GM12878 (cell line): Measurements from ENCODE around the gene CANT1. TPM values are rescaled to one million over a fixed set of nuclear protein-coding genes. Genes with fewer than 3 reads are reported as not detected.

ENCODE experiments used
- ATAC-seq: fragments of 200-7000 bp; cut with Tn5 transposase; 3 replicates; pipeline ENCODE4 v1.9.1; 2020; ENCODE audit warnings: mild to moderate bottlenecking, moderate library complexity
- BruUV-seq: library from RNA; stranded (reverse); fragments of 400-500 nt; replicated peaks from 2 replicates; lab custom pipeline; 2021; lab: Mats Ljungman, UMichigan
- CTCF ChIA-PET: fragments of 300-600 bp; sonication (Branson Sonifier 250); formaldehyde crosslinking; extraction: SDS; loops from one replicate; lab custom pipeline; 2021; ENCODE audit warnings: inconsistent platforms; lab: Yijun Ruan, JAX
- POLR2A ChIA-PET: fragments of 350-600 bp; formaldehyde crosslinking; extraction: SDS; loops from one replicate; lab custom pipeline; 2021; ENCODE audit warnings: inconsistent platforms; lab: Charles Lee
- RAD21 ChIA-PET: fragments of 300-600 bp; sonication (Branson Sonifier 250); formaldehyde crosslinking; loops from one replicate; lab custom pipeline; 2023; ENCODE audit warnings: antibody characterized with exemption; ENCODE audit not compliant: unreplicated experiment; lab: Charles Lee
- SMC1A ChIA-PET: fragments of 300-600 bp; sonication (Branson Sonifier 250); formaldehyde crosslinking; loops from one replicate; lab custom pipeline; 2023; ENCODE audit not compliant: unreplicated experiment, uncharacterized antibody; lab: Charles Lee
- DNase-seq: peaks from one replicate; pipeline ENCODE4 v3.0.0-alpha.2; 2011; ENCODE audit warnings: low read depth, low spot score
- FAIRE-seq: peaks from 3 replicates; lab custom pipeline; 2011; peaks lifted over from hg19 to GRCh38; lab: Jason Lieb, UNC
- H2AFZ ChIP-seq: 2 replicates; pipeline ENCODE4 v1.6.0; 2011; ENCODE audit warnings: low read depth, low read length, control low read depth; ENCODE audit not compliant: control insufficient read depth
- H3K27ac ChIP-seq: 2 replicates; pipeline ENCODE4 v1.5.1; 2011; ENCODE audit warnings: control low read depth; ENCODE audit not compliant: control insufficient read depth, insufficient read depth
- H3K27me3 ChIP-seq, 2 experiments: replicated peaks in 1 of 2; 2 replicates each; pipeline versions ENCODE4 v1.6.0 to v1.6.1; 2011; ENCODE audit warnings: low read length in 1 of 2; ENCODE audit not compliant: control insufficient read depth in 2 of 2, insufficient read depth in 2 of 2
- H3K36me3 ChIP-seq, 2 experiments: 2 replicates each; pipeline ENCODE4 v1.5.1; 2011; ENCODE audit warnings: low read length in 1 of 2; ENCODE audit not compliant: control insufficient read depth in 2 of 2, insufficient read depth in 2 of 2
- H3K4me1 ChIP-seq: 2 replicates; pipeline ENCODE4 v1.6.1; 2011; ENCODE audit warnings: mild to moderate bottlenecking, low read length, moderate library complexity, mixed read lengths; ENCODE audit not compliant: control insufficient read depth, insufficient read depth
- H3K4me2 ChIP-seq: 2 replicates; pipeline ENCODE4 v1.6.0; 2011; ENCODE audit warnings: control low read depth; ENCODE audit not compliant: control insufficient read depth, insufficient read depth
- H3K4me3 ChIP-seq: fragments of 200-600 bp; sonication (generic); 2 replicates; pipeline ENCODE4 v1.5.1; 2016
- H3K79me2 ChIP-seq: 2 replicates; pipeline ENCODE4 v1.6.0; 2011; ENCODE audit warnings: low read length; ENCODE audit not compliant: control insufficient read depth, insufficient read depth
- H3K9ac ChIP-seq: 2 replicates; pipeline ENCODE4 v1.8.0; 2011; ENCODE audit warnings: low read length, control low read depth, mixed read lengths; ENCODE audit not compliant: control insufficient read depth, insufficient read depth
- H3K9me3 ChIP-seq: replicated peaks from 3 replicates; pipeline ENCODE4 v1.5.1; 2011; ENCODE audit warnings: mild to moderate bottlenecking, low read length; ENCODE audit not compliant: control insufficient read depth, insufficient read depth
- H4K20me1 ChIP-seq: 2 replicates; pipeline ENCODE4 v1.6.0; 2011; ENCODE audit not compliant: control insufficient read depth, insufficient read depth
- ATF7 ChIP-seq: fragments of 450-650 bp; IDR thresholded peaks from 2 replicates; pipeline ENCODE4 v1.6.1; 2016; ENCODE audit warnings: low read depth, mild to moderate bottlenecking
- BCL11A ChIP-seq: IDR thresholded peaks from 2 replicates; pipeline ENCODE4 v1.6.1; 2011; ENCODE audit warnings: low read depth, low read length
- CREB1 ChIP-seq: IDR thresholded peaks from 2 replicates; pipeline ENCODE4 v1.6.1; 2012; ENCODE audit warnings: low read depth, mild to moderate bottlenecking, inconsistent platforms
- CREM ChIP-seq: IDR thresholded peaks from 2 replicates; pipeline ENCODE4 v1.6.1; 2014; ENCODE audit warnings: antibody characterized with exemption, low read depth
- GABPA ChIP-seq: IDR thresholded peaks from 2 replicates; pipeline ENCODE4 v1.6.1; 2014; ENCODE audit warnings: antibody characterized with exemption, low read depth, mild to moderate bottlenecking, inconsistent platforms
- IKZF2 ChIP-seq, 2 experiments: fragments of 450-650 bp; IDR thresholded peaks; 2 replicates each; pipeline ENCODE4 v1.6.1; 2017; ENCODE audit warnings: mild to moderate bottlenecking in 2 of 2, moderate library complexity in 2 of 2
- MEF2B ChIP-seq: fragments of 450-650 bp; IDR thresholded peaks from 2 replicates; pipeline ENCODE4 v1.6.1; 2018; ENCODE audit warnings: mild to moderate bottlenecking, moderate library complexity; ENCODE audit not compliant: partially characterized antibody, poor library complexity, severe bottlenecking
- MLLT1 ChIP-seq: fragments of 450-650 bp; IDR thresholded peaks from 2 replicates; pipeline ENCODE4 v1.6.1; 2016; ENCODE audit warnings: mild to moderate bottlenecking
- NFXL1 ChIP-seq: fragments of 450-650 bp; IDR thresholded peaks from 2 replicates; pipeline ENCODE4 v1.6.1; 2017; ENCODE audit warnings: antibody characterized with exemption, mild to moderate bottlenecking, borderline replicate concordance
- NRF1 ChIP-seq: conservative IDR thresholded peaks from 2 replicates; pipeline ENCODE4 v1.6.1; 2011; ENCODE audit warnings: mild to moderate bottlenecking, low read depth, low read length, improper control_type of control experiment
- RUNX3 ChIP-seq: IDR thresholded peaks from 2 replicates; pipeline ENCODE4 v1.6.1; 2012; ENCODE audit warnings: low read length, inconsistent platforms
- SP1 ChIP-seq: IDR thresholded peaks from one replicate; pipeline ENCODE4 v1.6.1; 2011; ENCODE audit warnings: low read depth, low read length
- SREBF2 ChIP-seq: IDR thresholded peaks from 2 replicates; pipeline ENCODE4 v1.6.1; 2012; ENCODE audit warnings: mild to moderate bottlenecking, low read length
- TARDBP ChIP-seq: IDR thresholded peaks from 2 replicates; pipeline ENCODE4 v1.6.1; 2016; ENCODE audit warnings: borderline replicate concordance
- USF1 ChIP-seq: IDR thresholded peaks from 2 replicates; pipeline ENCODE4 v1.6.1; 2011; ENCODE audit warnings: borderline replicate concordance, low read depth, mild to moderate bottlenecking, moderate library complexity, mixed read lengths, low read length; ENCODE audit not compliant: insufficient read depth; ENCODE audit errors: extremely low read length
- WGBS: methylation state at CpG from one replicate; pipeline ENCODE4 v1.1.6; 2016; ENCODE audit warnings: low lambda C conversion rate; ENCODE audit not compliant: insufficient replicate concordance, insufficient coverage; ENCODE audit errors: missing lambda C conversion rate; 5-methylcytosine and 5-hydroxymethylcytosine counted together
- in situ Hi-C: fragments of 300-500 bp; cut with MboI; formaldehyde crosslinking; loops from 9 replicates; pipeline ENCODE4 v1.14.3; 2018; ENCODE audit warnings: mixed read lengths
- intact Hi-C: fragments of 100-400 bp; cut with micrococcal nuclease; formaldehyde crosslinking; loops from one replicate; pipeline ENCODE4 v1.14.2; 2022; ENCODE audit not compliant: unreplicated experiment
- polyA plus RNA-seq, 11 experiments: library from polyadenylated mRNA; depleted of rRNA in 4 of 11; unstranded in 6 of 11; stranded (reverse) in 5 of 11; fragments of >200 nt; fragmentation: Nextera tagmentation in 4 of 11; fragmentation: Illumina TruSeq in 1 of 11; extraction: Ambion mirVana in 4 of 11; extraction: Trizol in 1 of 11; gene quantifications; 1 replicate in 1 of 11; 2 replicates in 10 of 11; pipeline versions ENCODE4 v1.2.1 to v1.2.3, GENCODE V29; 2011 to 2016; ENCODE audit warnings: inconsistent platforms in 2 of 11, missing spikeins in 2 of 11, low read depth in 1 of 11
- total RNA-seq, 4 experiments: library from RNA; depleted of rRNA in 3 of 4; stranded (reverse); fragments of >200 nt in 3 of 4; fragmentation: Illumina TruSeq in 1 of 4; extraction: Trizol in 1 of 4; gene quantifications; 2 replicates each; pipeline versions ENCODE4 v1.2.1 to v1.2.3, GENCODE V29; 2013 to 2021

Gene CANT1
- total and polyA plus RNA-seq, 10 of the 15 experiments (the other 5 are each of a cell fraction or from before 2014, with no cell fraction given) = 2.2 to 59.2 (median 20.2) TPM

DNA sequence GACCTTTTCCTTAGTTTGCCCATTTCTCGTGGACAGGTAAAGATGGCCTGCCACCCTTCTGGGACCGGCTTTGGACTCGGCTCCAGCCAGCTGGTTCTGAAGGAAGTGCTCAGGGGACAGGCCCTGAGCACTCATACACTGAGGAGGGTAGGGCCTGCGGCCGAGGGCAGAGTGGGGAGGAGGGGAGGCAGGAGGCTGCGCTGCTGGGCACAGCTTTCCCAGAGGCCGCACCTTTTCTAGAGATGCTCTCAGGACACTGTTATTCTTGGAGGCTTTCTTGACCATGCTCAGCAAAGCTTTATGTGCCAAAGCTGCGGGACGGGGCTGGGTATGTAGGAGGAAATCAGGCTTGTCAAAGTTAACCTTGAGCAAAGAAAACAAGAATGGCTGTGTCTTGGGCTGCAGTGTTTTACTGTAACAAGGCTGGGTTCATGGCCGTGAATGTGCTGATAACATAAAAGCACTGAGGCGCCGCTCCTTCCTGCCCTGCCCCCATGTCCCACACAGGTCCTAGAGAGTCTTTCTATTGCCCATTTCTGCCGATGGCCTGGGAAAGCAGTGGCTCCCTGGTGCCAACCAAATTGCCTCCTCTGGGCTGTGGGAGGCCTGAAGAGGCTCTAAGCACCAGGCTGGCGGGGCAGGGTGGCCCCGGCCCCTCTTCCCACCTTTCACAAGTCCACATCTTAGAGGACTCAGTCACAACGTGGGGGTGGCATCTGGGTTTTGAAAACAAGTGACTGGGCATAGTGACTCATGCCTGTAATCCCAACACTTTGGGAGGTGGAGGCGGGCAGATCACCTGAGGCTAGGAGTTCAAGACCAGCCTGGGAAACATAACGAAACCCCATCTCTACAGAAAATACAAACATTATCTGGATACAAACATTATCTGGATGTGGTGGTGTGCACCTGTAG, 62.1 kb downstream of the CANT1 start:
- TF ChIP-seq RUNX3 = no peak
- TF ChIP-seq NRF1 = no peak
- no peak for TF ChIP-seq MLLT1
- TF ChIP-seq IKZF2 (IDR thresholded peaks at IDR 0.05) = no peak
- no peak for TF ChIP-seq MEF2B
- TF ChIP-seq USF1 = no peak
- no peak for TF ChIP-seq ATF7
- TF ChIP-seq SREBF2 = no peak
- TF ChIP-seq TARDBP = no peak
- TF ChIP-seq CREB1 = no peak
- no peak for TF ChIP-seq CREM
- TF ChIP-seq SP1 = no peak
- no peak for TF ChIP-seq BCL11A
- no peak for TF ChIP-seq GABPA
- no peak for TF ChIP-seq NFXL1
- Histone ChIP-seq H3K36me3 (no peaks in the 10 kb centered on the region), H2AFZ (no peak overlapping the region), H3K9ac (no peak overlapping the region), H4K20me1 (no peaks in the 10 kb centered on the region), H3K4me3 (no peak overlapping the region), H3K9me3 (peaks cover 10% of the 10 kb centered on the region; the same call in 2 of the 3 replicates), H3K4me1 (no peaks in the 10 kb centered on the region), H3K27ac (no peak overlapping the region), H3K27me3 (peaks cover 0 to 5% of the 10 kb centered on the region in 2 experiments; a peak in 2 of 4 replicates), H3K79me2 (no peaks in the 10 kb centered on the region), H3K4me2 (no peak overlapping the region)
- in situ Hi-C loops = no loop called here
- 33% methylated on average over 18 of the region's 18 CpGs for WGBS
- RAD21 ChIA-PET = no interaction called here
- ATAC-seq (no peak), DNase-seq (no peak), FAIRE-seq (no peak)
- SMC1A ChIA-PET = no interaction called here
- CTCF ChIA-PET = no interaction called here
- POLR2A ChIA-PET = no interaction called here
- intact Hi-C loops = no loop called here
- BruUV-seq = no TSS peak
